ENCODE measurements around the gene ZNF234.
"Not testable (repeated sequence)": the region's sequence is repeated elsewhere in the genome, so short reads cannot be mapped to it uniquely, and the experiment has no call there.

Gene ZNF234

GRCh38 chr19:44182145-44182544 is 40.8 kb downstream of the ZNF234 start:
- no peak for DNase-seq

- no peak for DNase-seq
Observed at GRCh38 chr19:44190020-44190419, 48.7 kb downstream of the ZNF234 start.

GRCh38 chr19:44192127-44192526 is 50.8 kb downstream of the ZNF234 start:
- no peak for DNase-seq

GRCh38 chr19:44196772-44197171 is 55.4 kb downstream of the ZNF234 start:
- no peak for DNase-seq

GRCh38 chr19:44202470-44202869 is 61.1 kb downstream of the ZNF234 start:
- peak; percentile 11 for DNase-seq

GRCh38 chr19:44202974-44203373 is 61.6 kb downstream of the ZNF234 start:
- DNase-seq: no peak

GRCh38 chr19:44203877-44204276 is 62.5 kb downstream of the ZNF234 start:
- DNase-seq: not testable (repeated sequence)

- no peak for DNase-seq
Observed at GRCh38 chr19:44204772-44205171, 63.4 kb downstream of the ZNF234 start.

GRCh38 chr19:44207126-44207803 is 65.9 kb downstream of the ZNF234 start:
- peak; percentile 71 for DNase-seq
